Omental fat pad (tissue), 4 donors: ENCODE data around the gene NXNL1. TPM values are rescaled to one million over a fixed set of nuclear protein-coding genes. Genes with fewer than 3 reads are reported as not detected.
A peak's percentile ranks its signal among the peaks of the same experiment; 100 is the strongest.

Experiments
- ATAC-seq: fragments of 150-250 bp; one replicate; pipeline ENCODE4 v1.9.1; 2016; ENCODE audit warnings: mild to moderate bottlenecking, moderate library complexity; ENCODE audit not compliant: low FRiP score
- DNase-seq: peaks from one replicate; pipeline ENCODE4 v3.0.0-alpha.2; 2019; ENCODE audit warnings: low spot score
- CTCF ChIP-seq, 3 donors: fragments of 450-650 bp; IDR thresholded peaks; one replicate each; pipeline ENCODE4 v1.5.1; 2016 to 2017; ENCODE audit warnings: antibody characterized with exemption in 3 of 3, mild to moderate bottlenecking in 3 of 3, moderate library complexity in 2 of 3
- total RNA-seq, 4 donors: library from RNA; depleted of rRNA; stranded (reverse); fragments of >200 nt; gene quantifications; one replicate each; pipeline ENCODE4 v1.1.0, GENCODE V29; 2016

Gene NXNL1
- total RNA-seq, 4 donors from 2014 or later = not detected

- ATAC-seq = no peak
- no peak for TF ChIP-seq CTCF (IDR thresholded peaks at IDR 0.05)
- no peak for DNase-seq
Measured at GRCh38 chr19:17454576-17455071, 6.1 kb downstream of the NXNL1 start.

- no peak for DNase-seq
- no peak for TF ChIP-seq CTCF (IDR thresholded peaks at IDR 0.05)
Measured at GRCh38 chr19:17451820-17452219, 8.9 kb downstream of the NXNL1 start.

GRCh38 chr19:17450264-17451075, 10.3 kb downstream of the NXNL1 start:
- TF ChIP-seq CTCF (IDR thresholded peaks at IDR 0.05) = no peak

More at GRCh38 chr19:17451820-17452219, 8.9 kb downstream of the NXNL1 start:
- ATAC-seq = no peak

GRCh38 chr19:17448131-17448967, 12.4 kb downstream of the NXNL1 start, which contains the start of gene TMEM221:
TSS of gene TMEM221 (minus strand) at chr19:17448668. CDS start at chr19:17448462, 206 bp downstream.
- no peak for DNase-seq
- ATAC-seq = peak; percentile 61
- no peak for TF ChIP-seq CTCF (IDR thresholded peaks at IDR 0.05)

More at GRCh38 chr19:17450264-17451075, 10.3 kb downstream of the NXNL1 start:
- ATAC-seq = no peak
- no peak for DNase-seq

- no peak for ATAC-seq
- no peak for TF ChIP-seq CTCF (IDR thresholded peaks at IDR 0.05)
- DNase-seq = no peak
Measured at GRCh38 chr19:17447704-17448130, 13.0 kb downstream of the NXNL1 start.

GRCh38 chr19:17445526-17446165, 15.1 kb downstream of the NXNL1 start:
- TF ChIP-seq CTCF (IDR thresholded peaks at IDR 0.05) = no peak
- ATAC-seq = no peak
- no peak for DNase-seq
